ENCODE results near the gene GPS1. TPM values are rescaled to one million over a fixed set of nuclear protein-coding genes. Genes with fewer than 3 reads are reported as not detected.

Gene GPS1
- total and polyA plus RNA-seq, 9 of the 15 experiments (the other 6 are each of a cell fraction or from before 2014, with no cell fraction given), result 3.1 to 167 (median 69.9) TPM

- no peaks in the 10 kb centered on the region for H3K9me3 ChIP-seq (replicated peaks; ENCODE audit: control insufficient read depth, insufficient read depth, low read depth, low read length)
- no peaks in the 10 kb centered on the region for H3K79me2 ChIP-seq (ENCODE audit: control insufficient read depth, insufficient read depth, low read length)
- in situ Hi-C loops (cut with MboI), result no loop called here
- DNase-seq (ENCODE audit: extremely low read depth in 1 of 4, low spot score in 3 of 4) (no peak), ATAC-seq (no peak), FAIRE-seq (no peak)
- H4K20me1 ChIP-seq (replicated peaks; ENCODE audit: control insufficient read depth, insufficient read depth, low read length), result peaks cover 9% of the 10 kb centered on the region; the same call in 1 of the 2 replicates
- 41% methylated on average over 6 of the region's 6 CpGs for WGBS (ENCODE audit: insufficient coverage, low coverage, missing lambda C conversion rate)
- BruUV-seq (replicated peaks), result no TSS peak
- H3K27me3 ChIP-seq (ENCODE audit: control insufficient read depth in 2 of 2, insufficient read depth in 2 of 2, low read length in 2 of 2), result no peaks in the 10 kb centered on the region
- no peak overlapping the region for H2AFZ ChIP-seq (ENCODE audit: low read depth, low read length)
- H3K27ac ChIP-seq (ENCODE audit: extremely low read depth, low read depth, low read length), result no peak overlapping the region
- H3K4me2 ChIP-seq (ENCODE audit: insufficient read depth, low read length), result no peak overlapping the region
- H3K9me1 ChIP-seq (ENCODE audit: control insufficient read depth, insufficient read depth, low read length), result peaks cover 3% of the 10 kb centered on the region
- CTCF ChIA-PET (ENCODE audit: low intra/inter-chr PET ratio), result no interaction called here
- intact Hi-C loops (cut with micrococcal nuclease), result no loop called here
- peaks cover 0 to 16% of the 10 kb centered on the region in 2 experiments; a peak in 2 of 5 replicates for H3K4me1 ChIP-seq (replicated peaks in 1 of 2; ENCODE audit: control insufficient read depth in 2 of 2, insufficient read depth in 2 of 2, low read length in 2 of 2)
- H3K4me3 ChIP-seq, result no peak overlapping the region
- POLR2A ChIA-PET, result interaction anchor here (0.6 to 1.1 kb wide), 3 partner anchors 12 to 42 kb away, joined by 3 read pairs; no protein-coding TSS in a partner anchor
- no peak overlapping the region for H3K9ac ChIP-seq (ENCODE audit: insufficient read depth in 1 of 2, low read depth in 2 of 2, low read length in 2 of 2)
- H3K36me3 ChIP-seq (ENCODE audit: control insufficient read depth, insufficient read depth, low read length), result peaks cover 3% of the 10 kb centered on the region; the same call in 1 of the 3 replicates
- TF ChIP-seq PBX2 (CRISPR knock-in tag; IDR thresholded peaks at IDR 0.05; ENCODE audit: low read depth) (no peak), PBX2 (tag; conservative IDR thresholded peaks at IDR 0.05; ENCODE audit: low read depth) (no peak), YBX1 (IDR thresholded peaks at IDR 0.05) (no peak), PHF20 (IDR thresholded peaks at IDR 0.05; ENCODE audit: partially characterized antibody) (no peak)
Measured at GRCh38 chr17:82072827-82073226, 21.1 kb downstream of the GPS1 start.

Data from K562 (cell line).